ENCODE measurements around the gene TOB1. TPM values are rescaled to one million over a fixed set of nuclear protein-coding genes. Genes with fewer than 3 reads are reported as not detected.

The TOB1 gene
- total RNA-seq, 2 experiments from 2014 or later = 40.7 to 44.7 TPM

DNA sequence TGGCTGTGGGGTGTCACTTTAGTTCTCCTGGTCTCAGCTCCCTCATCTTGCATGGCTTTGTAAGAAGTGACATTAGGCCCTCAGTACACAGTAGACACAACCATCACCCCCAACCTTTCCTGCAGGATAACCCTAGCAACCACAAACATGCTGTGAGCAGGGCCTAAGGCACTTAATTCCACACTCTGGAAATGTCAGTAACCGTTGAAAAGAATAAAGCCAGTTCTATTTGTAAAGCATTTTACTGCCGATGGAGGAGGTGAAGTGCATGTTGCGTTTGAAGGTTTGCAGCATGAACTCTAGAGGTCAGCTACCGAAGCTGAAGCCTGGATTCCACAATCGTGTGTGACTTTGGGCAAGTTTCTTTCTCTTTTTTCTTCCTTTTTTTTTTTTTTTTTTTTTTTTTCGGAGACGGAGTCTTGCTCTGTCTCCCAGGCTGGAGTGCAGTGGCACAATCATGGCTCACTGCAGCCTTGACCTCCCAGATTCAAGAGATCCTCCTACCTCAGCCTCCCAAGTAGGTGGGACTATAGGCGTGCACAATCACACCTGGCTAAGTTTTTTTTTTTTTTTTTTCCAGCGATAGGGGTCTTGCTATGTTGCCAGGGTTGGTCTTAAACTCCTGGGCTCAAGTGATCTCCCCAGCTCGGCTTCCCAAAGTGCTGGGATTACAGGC, 26.1 kb upstream of the TOB1 start:
- H3K27me3 Mint-ChIP-seq (ENCODE audit: low read depth) = no peaks in the 10 kb centered on the region
- intact Hi-C loops (cut with micrococcal nuclease) = no loop called here
- no peak for DNase-seq
- H3K4me3 Mint-ChIP-seq = no peak overlapping the region
- H3K27ac Mint-ChIP-seq = no peak overlapping the region
- CTCF ChIA-PET = interaction anchor here (1.6 kb wide), 1 partner anchor 40 kb away, joined by 3 read pairs; no protein-coding TSS in a partner anchor
- H3K36me3 Mint-ChIP-seq (ENCODE audit: low read depth) = no peaks in the 10 kb centered on the region
- peaks cover 7% of the 10 kb centered on the region for H3K4me1 Mint-ChIP-seq (ENCODE audit: low read depth)
- no peaks in the 10 kb centered on the region for H3K9me3 Mint-ChIP-seq

- Mint-ChIP-seq H3K9me3 (no peaks in the 10 kb centered on the region), H3K27ac (no peak overlapping the region), H3K36me3 (ENCODE audit: low read depth) (no peaks in the 10 kb centered on the region), H3K27me3 (ENCODE audit: low read depth) (no peaks in the 10 kb centered on the region), H3K4me3 (no peak overlapping the region), H3K4me1 (ENCODE audit: low read depth) (peaks cover 13% of the 10 kb centered on the region)
- CTCF ChIA-PET = interaction anchor here (1.6 kb wide), 1 partner anchor 39 kb away, joined by 3 read pairs; no protein-coding TSS in a partner anchor
- no peak for DNase-seq
- intact Hi-C loops (cut with micrococcal nuclease) = no loop called here
These were observed 25.4 kb upstream of the TOB1 start for GRCh38 chr17:50891577-50891989.

- Mint-ChIP-seq H3K27me3 (ENCODE audit: low read depth) (no peaks in the 10 kb centered on the region), H3K27ac (no peak overlapping the region), H3K4me3 (no peak overlapping the region), H3K4me1 (ENCODE audit: low read depth) (peaks cover 13% of the 10 kb centered on the region), H3K36me3 (ENCODE audit: low read depth) (no peaks in the 10 kb centered on the region), H3K9me3 (no peaks in the 10 kb centered on the region)
- intact Hi-C loops (cut with micrococcal nuclease) = no loop called here
- CTCF ChIA-PET = interaction anchor here (1.1 kb wide), 1 partner anchor 18 kb away, joined by 3 read pairs; no protein-coding TSS in a partner anchor
- DNase-seq = no peak
These were observed 24.7 kb upstream of the TOB1 start for GRCh38 chr17:50890675-50891516.

- intact Hi-C loops (cut with micrococcal nuclease) = no loop called here
- H3K27ac Mint-ChIP-seq = no peak overlapping the region
- CTCF ChIA-PET = interaction anchor here (1.1 kb wide), 1 partner anchor 17 kb away, joined by 3 read pairs; no protein-coding TSS in a partner anchor
- no peaks in the 10 kb centered on the region for H3K9me3 Mint-ChIP-seq
- H3K27me3 Mint-ChIP-seq (ENCODE audit: low read depth) = no peaks in the 10 kb centered on the region
- H3K4me1 Mint-ChIP-seq (ENCODE audit: low read depth) = peaks cover 13% of the 10 kb centered on the region
- H3K36me3 Mint-ChIP-seq (ENCODE audit: low read depth) = no peaks in the 10 kb centered on the region
- H3K4me3 Mint-ChIP-seq = no peak overlapping the region
- DNase-seq = no peak
These were observed 23.5 kb upstream of the TOB1 start for GRCh38 chr17:50889528-50890118.

DNA sequence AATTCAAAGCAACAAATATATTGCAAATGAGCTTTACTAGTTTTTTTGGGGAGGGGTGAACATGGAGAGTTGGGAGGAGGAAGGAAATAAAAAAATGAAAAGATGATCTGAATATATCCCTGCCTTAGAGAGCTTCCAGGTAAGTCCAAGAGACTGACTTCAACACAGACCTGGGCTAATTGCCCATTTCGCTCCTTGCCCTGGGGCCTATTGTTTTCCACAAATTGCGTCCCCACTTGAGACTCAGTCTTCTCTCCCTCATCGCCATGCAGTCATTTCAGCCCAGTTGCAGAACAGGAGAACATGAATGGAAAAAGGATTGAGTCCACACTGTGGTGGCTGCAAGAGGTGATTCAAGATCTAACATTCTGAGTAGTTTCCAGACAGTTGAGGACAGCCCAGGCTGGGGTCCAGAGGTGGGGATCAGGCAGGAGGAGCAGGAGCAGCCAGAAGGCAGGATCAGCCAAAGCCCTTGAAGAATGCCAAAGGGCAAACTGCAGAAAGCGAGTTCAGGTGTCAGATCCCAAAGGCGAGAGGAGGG, 21.6 kb upstream of the TOB1 start:
- Mint-ChIP-seq H3K9me3 (no peaks in the 10 kb centered on the region), H3K4me1 (ENCODE audit: low read depth) (peaks cover 20% of the 10 kb centered on the region), H3K4me3 (no peak overlapping the region), H3K36me3 (ENCODE audit: low read depth) (no peaks in the 10 kb centered on the region), H3K27ac (no peak overlapping the region), H3K27me3 (ENCODE audit: low read depth) (no peaks in the 10 kb centered on the region)
- DNase-seq = no peak
- intact Hi-C loops (cut with micrococcal nuclease) = loop anchor here (1.0 kb wide), 3 partner anchors 15 to 44 kb away; no protein-coding TSS in a partner anchor
- CTCF ChIA-PET = interaction anchor here (0.6 to 1.4 kb wide), 3 partner anchors 10 to 104 kb away, joined by 3 to 6 read pairs (median 4); no protein-coding TSS in a partner anchor

DNA sequence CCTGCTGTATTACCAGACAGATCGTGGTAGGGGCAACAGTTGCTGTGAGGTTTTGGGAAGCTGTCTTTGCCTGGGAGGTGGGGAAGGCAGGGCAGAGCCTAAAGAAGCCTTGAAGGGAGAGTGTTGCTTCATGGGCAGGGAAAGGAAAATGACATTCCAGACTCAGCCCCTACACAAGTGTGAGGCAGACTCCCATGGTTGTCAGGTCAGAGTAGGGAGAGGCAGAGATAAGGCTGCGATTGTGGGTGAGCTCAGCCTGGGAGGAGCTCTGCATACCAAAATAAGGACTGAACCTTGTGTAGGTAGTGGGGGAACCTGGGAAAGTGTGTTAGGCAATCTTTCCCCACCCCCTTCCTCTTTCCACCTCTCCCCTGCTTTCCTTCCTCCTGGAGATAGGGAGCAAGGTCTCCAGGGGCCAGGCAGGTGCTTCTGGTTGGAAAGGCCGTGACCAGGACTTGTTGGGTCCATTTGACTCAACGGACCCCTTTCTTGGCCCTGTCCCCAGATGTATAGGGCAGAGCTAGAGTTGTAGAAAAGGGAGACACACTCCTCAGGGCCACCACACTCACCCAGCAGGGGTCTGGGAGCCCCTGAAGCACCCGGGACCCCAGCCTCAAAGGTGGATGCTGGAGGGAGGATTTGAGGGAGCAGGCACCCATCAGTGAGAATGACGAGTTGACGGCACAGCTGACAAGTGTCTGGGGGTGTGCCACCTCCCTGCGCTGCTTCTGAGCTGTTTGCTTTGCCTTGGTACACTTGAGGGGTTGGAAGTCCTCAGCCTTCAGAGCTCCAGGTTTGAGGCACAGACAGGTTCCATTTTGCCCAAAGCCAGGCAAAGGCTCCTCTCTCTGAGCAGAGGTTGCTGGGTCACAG, 18.5 kb upstream of the TOB1 start:
- Mint-ChIP-seq H3K4me3 (no peak overlapping the region), H3K27me3 (ENCODE audit: low read depth) (no peaks in the 10 kb centered on the region), H3K27ac (peak overlapping the region; percentile 11), H3K9me3 (peaks cover 3% of the 10 kb centered on the region), H3K4me1 (ENCODE audit: low read depth) (peaks cover 25% of the 10 kb centered on the region), H3K36me3 (ENCODE audit: low read depth) (no peaks in the 10 kb centered on the region)
- no peak for DNase-seq
- CTCF ChIA-PET = interaction anchor here (0.7 to 1.3 kb wide), 3 partner anchors 9 to 46 kb away, joined by 3 to 5 read pairs (median 3); no protein-coding TSS in a partner anchor
- intact Hi-C loops (cut with micrococcal nuclease) = no loop called here

GRCh38 chr17:50883850-50884438, 17.8 kb upstream of the TOB1 start:
- Mint-ChIP-seq H3K27me3 (ENCODE audit: low read depth) (no peaks in the 10 kb centered on the region), H3K9me3 (peaks cover 5% of the 10 kb centered on the region), H3K4me1 (ENCODE audit: low read depth) (peaks cover 25% of the 10 kb centered on the region), H3K4me3 (no peak overlapping the region), H3K27ac (peak overlapping the region; percentile 11), H3K36me3 (ENCODE audit: low read depth) (no peaks in the 10 kb centered on the region)
- intact Hi-C loops (cut with micrococcal nuclease) = no loop called here
- CTCF ChIA-PET = interaction anchor here (0.7 to 1.3 kb wide), 5 partner anchors 8 to 47 kb away, joined by 3 to 5 read pairs (median 3); no protein-coding TSS in a partner anchor
- no peak for DNase-seq

DNA sequence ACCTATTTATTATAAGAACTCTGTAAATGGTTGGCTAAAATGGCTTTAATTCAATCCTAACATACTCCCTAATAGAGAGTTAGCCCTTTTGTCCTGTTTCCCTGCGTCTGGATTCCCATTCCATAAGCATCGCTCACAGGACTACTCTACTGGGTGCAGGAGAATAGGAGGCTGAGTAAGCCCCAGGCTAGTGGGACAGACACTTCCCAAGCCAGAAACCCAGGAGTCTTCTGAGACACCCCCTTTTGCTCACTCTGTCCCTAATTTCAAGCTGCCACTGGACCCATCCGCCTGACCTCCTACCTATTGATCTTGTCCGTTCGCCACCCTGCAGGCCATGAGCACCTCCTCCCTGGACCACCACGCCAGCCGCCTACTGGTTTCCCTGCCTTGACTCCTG, 16.7 kb upstream of the TOB1 start:
- Mint-ChIP-seq H3K27me3 (ENCODE audit: low read depth) (no peaks in the 10 kb centered on the region), H3K9me3 (peaks cover 5% of the 10 kb centered on the region), H3K27ac (no peak overlapping the region), H3K36me3 (ENCODE audit: low read depth) (no peaks in the 10 kb centered on the region), H3K4me1 (ENCODE audit: low read depth) (peaks cover 22% of the 10 kb centered on the region), H3K4me3 (no peak overlapping the region)
- CTCF ChIA-PET = interaction anchor here (1.1 to 1.5 kb wide), 2 partner anchors 19 to 31 kb away, joined by 4 read pairs; no protein-coding TSS in a partner anchor
- DNase-seq = no peak
- intact Hi-C loops (cut with micrococcal nuclease) = no loop called here

- CTCF ChIA-PET = no interaction called here
- intact Hi-C loops (cut with micrococcal nuclease) = no loop called here
- no peak overlapping the region for H3K27ac Mint-ChIP-seq
- DNase-seq = no peak
- no peaks in the 10 kb centered on the region for H3K27me3 Mint-ChIP-seq (ENCODE audit: low read depth)
- H3K4me1 Mint-ChIP-seq (ENCODE audit: low read depth) = peaks cover 12% of the 10 kb centered on the region
- H3K4me3 Mint-ChIP-seq = no peak overlapping the region
- no peaks in the 10 kb centered on the region for H3K36me3 Mint-ChIP-seq (ENCODE audit: low read depth)
- peaks cover 5% of the 10 kb centered on the region for H3K9me3 Mint-ChIP-seq
These were observed 15.0 kb upstream of the TOB1 start for GRCh38 chr17:50881182-50881581.

DNA sequence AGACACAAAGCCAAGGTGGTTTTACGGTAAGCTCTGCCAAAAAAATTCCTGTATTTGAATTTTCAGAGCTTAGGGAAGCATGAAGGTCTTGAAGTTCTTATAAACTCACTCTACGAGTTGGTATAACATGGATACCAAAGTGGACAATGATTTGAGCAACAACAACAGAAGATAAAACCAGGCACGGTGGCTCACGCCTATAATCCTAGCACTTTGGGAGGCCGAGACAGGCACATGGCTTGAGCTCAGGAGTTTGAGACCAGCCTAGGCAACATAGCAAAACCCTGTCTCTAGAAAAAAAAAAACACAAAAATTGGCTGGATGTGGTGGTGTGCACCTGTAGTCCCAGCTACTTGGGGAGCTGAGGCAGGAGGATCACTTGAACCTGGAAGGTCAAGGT, 12.9 kb upstream of the TOB1 start:
- H3K27me3 Mint-ChIP-seq (ENCODE audit: low read depth) = no peaks in the 10 kb centered on the region
- peaks cover 5% of the 10 kb centered on the region for H3K9me3 Mint-ChIP-seq
- H3K4me3 Mint-ChIP-seq = no peak overlapping the region
- H3K36me3 Mint-ChIP-seq (ENCODE audit: low read depth) = no peaks in the 10 kb centered on the region
- CTCF ChIA-PET = interaction anchor here (0.6 to 1.2 kb wide), 3 partner anchors 9 to 396 kb away, joined by 3 to 4 read pairs (median 3); no protein-coding TSS in a partner anchor
- H3K27ac Mint-ChIP-seq = no peak overlapping the region
- DNase-seq = no peak
- intact Hi-C loops (cut with micrococcal nuclease) = no loop called here
- peaks cover 9% of the 10 kb centered on the region for H3K4me1 Mint-ChIP-seq (ENCODE audit: low read depth)

GRCh38 chr17:50877838-50878237, 11.7 kb upstream of the TOB1 start:
- CTCF ChIA-PET = interaction anchor here (1.2 kb wide), 1 partner anchor 78 kb away, joined by 3 read pairs; no protein-coding TSS in a partner anchor
- Mint-ChIP-seq H3K4me1 (ENCODE audit: low read depth) (peaks cover 15% of the 10 kb centered on the region), H3K36me3 (ENCODE audit: low read depth) (no peaks in the 10 kb centered on the region), H3K27me3 (ENCODE audit: low read depth) (no peaks in the 10 kb centered on the region), H3K4me3 (no peak overlapping the region), H3K9me3 (peaks cover 5% of the 10 kb centered on the region), H3K27ac (no peak overlapping the region)
- DNase-seq = no peak
- intact Hi-C loops (cut with micrococcal nuclease) = no loop called here
